H1 (cell line): ENCODE data around the gene ABLIM1. TPM values are rescaled to one million over a fixed set of nuclear protein-coding genes. Genes with fewer than 3 reads are reported as not detected.

Experiments
- ATF3 ChIP-seq: IDR thresholded peaks from 2 replicates; pipeline ENCODE4 v1.6.1; 2011; ENCODE audit warnings: low read depth, mild to moderate bottlenecking, low read length; ENCODE audit not compliant: insufficient read depth
- BRCA1 ChIP-seq: IDR thresholded peaks from 2 replicates; pipeline ENCODE4 v1.6.1; 2012; ENCODE audit warnings: low read depth, low read length, improper control_type of control experiment
- E2F6 ChIP-seq: IDR thresholded peaks from 2 replicates; pipeline ENCODE4 v1.6.1; 2012; ENCODE audit warnings: inconsistent platforms
- EP300 ChIP-seq, 2 experiments: IDR thresholded peaks; 1 replicate in 1 of 2; 2 replicates in 1 of 2; pipeline ENCODE4 v1.6.1; 2011 to 2012; ENCODE audit warnings: low read depth in 2 of 2, low read length in 2 of 2, mild to moderate bottlenecking in 2 of 2, borderline replicate concordance in 1 of 2, inconsistent platforms in 1 of 2, moderate library complexity in 1 of 2
- JUN ChIP-seq: IDR thresholded peaks from 2 replicates; pipeline ENCODE4 v1.6.1; 2011; ENCODE audit warnings: low read depth, mild to moderate bottlenecking, improper control_type of control experiment, low read length
- KDM5A ChIP-seq: fragments of 200-600 bp; IDR thresholded peaks from 2 replicates; pipeline ENCODE4 v1.7.1; 2012; ENCODE audit warnings: mild to moderate bottlenecking, low read length, inconsistent platforms, mixed read lengths
- NANOG ChIP-seq: IDR thresholded peaks from 2 replicates; pipeline ENCODE4 v1.6.1; 2011; ENCODE audit warnings: low read length, low read depth, mild to moderate bottlenecking, inconsistent platforms; ENCODE audit not compliant: insufficient read depth, poor library complexity, severe bottlenecking
- NRF1 ChIP-seq: IDR thresholded peaks from 2 replicates; pipeline ENCODE4 v1.6.1; 2011; ENCODE audit warnings: mild to moderate bottlenecking, low read depth, low read length, improper control_type of control experiment
- SRF ChIP-seq: IDR thresholded peaks from 2 replicates; pipeline ENCODE4 v1.6.1; 2011; ENCODE audit warnings: mild to moderate bottlenecking, low read depth, low read length, moderate library complexity
- polyA plus RNA-seq, 7 experiments: library from polyadenylated mRNA; depleted of rRNA in 3 of 7; stranded (reverse) in 5 of 7; unstranded in 2 of 7; fragments of >200 nt in 5 of 7; fragments of 200-250 nt in 2 of 7; gene quantifications; 1 replicate in 5 of 7; 2 replicates in 1 of 7; 4 replicates in 1 of 7; pipeline versions ENCODE4 v1.2.1 to v1.2.3, GENCODE V29; 2011 to 2013; ENCODE audit warnings: missing spikeins in 2 of 7, mixed read lengths in 2 of 7
- total RNA-seq: library from RNA; stranded (reverse); fragmentation: NEBNext Ultra II Directional; extraction: Animal tissue kit (Norgen Biotek cat#: 25700); gene quantifications from 2 replicates; pipeline ENCODE4 v1.2.1, GENCODE V29; 2021

Gene ABLIM1
- total and polyA plus RNA-seq, 2 of the 8 experiments (the other 6 are each of a cell fraction or from before 2014, with no cell fraction given) = 51.2 to 51.7 TPM

GRCh38 chr10:114537736-114538135 is 120.3 kb downstream of the ABLIM1 start (continued):
- TF ChIP-seq ATF3 = no peak
- no peak for TF ChIP-seq NANOG
- TF ChIP-seq SRF = no peak
- TF ChIP-seq KDM5A = no peak
- no peak for TF ChIP-seq E2F6
- no peak for TF ChIP-seq NRF1
- no peak for TF ChIP-seq JUN
- TF ChIP-seq BRCA1 = no peak
- TF ChIP-seq EP300 (IDR thresholded peaks at IDR 0.05; ENCODE audit: borderline replicate concordance in 1 of 2, low read depth in 2 of 2, low read length in 2 of 2) = no peak
